NCI-H748 treated with DMSO at 0.1 percent for 48 hours (cell line): ENCODE data around the gene PHLDB2.

Source experiments
- DNase-seq: peaks from one replicate; lab custom pipeline; 2025; lab: John Stamatoyannopoulos, UW

PHLDB2 gene

DNA sequence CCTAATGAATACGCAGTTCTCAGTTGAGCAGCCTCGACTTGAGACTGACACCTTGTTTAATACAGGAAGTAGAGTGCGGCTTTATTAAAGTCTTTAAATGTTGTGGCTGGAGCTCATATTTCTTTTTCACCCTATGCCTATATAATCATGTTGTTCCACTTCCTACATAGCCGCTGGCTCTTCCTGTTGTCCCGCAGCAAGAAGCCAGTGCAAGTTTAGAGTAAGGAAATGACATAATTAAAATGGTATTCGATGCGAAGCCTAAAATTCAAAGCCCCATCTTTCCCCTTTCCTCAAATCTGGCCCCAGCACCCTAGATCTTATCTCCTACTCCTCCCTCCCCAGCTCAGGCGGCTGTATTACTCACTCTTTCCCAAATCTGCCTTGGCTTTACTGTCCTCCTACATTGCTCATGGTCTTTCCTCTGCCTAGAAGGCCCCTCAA is 7.5 kb upstream of the PHLDB2 start:
- no peak for DNase-seq

DNA sequence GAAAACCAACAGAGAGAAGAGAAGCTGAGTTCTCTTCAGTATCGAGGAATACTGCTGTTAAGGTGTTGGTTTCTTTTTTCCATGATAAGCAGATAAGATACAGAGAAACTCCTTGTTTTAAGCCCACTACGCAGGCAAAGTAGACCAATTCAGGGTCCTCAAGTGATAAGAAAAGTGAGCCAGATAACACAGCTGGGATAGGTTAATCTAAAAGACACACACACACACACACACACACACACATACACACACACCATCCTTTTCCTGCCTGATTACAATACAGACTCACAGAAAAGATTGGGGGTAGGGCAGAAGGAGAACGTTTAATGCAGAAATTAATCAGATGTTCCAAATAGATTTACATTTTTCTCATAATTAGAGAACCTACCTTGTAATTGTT is 6.5 kb upstream of the PHLDB2 start:
- no peak for DNase-seq

DNA sequence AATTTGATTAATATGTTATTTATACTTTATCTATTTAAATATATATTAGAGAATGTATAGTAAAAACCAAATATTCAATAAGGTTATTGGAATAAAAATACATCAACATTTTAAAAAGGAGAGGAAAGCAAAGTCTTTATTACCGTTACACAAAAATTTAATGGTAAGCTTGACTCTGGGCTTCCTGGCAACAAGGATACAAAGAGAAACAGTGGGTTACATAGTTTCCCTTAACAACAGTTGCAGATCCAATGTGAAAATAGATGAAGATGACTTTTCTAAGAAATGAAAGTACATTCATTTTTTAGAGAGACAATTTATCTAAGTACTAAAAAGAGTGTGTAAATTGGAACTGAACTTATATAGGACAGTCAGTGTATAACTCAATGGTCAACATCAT is 6.0 kb upstream of the PHLDB2 start:
- no peak for DNase-seq

DNA sequence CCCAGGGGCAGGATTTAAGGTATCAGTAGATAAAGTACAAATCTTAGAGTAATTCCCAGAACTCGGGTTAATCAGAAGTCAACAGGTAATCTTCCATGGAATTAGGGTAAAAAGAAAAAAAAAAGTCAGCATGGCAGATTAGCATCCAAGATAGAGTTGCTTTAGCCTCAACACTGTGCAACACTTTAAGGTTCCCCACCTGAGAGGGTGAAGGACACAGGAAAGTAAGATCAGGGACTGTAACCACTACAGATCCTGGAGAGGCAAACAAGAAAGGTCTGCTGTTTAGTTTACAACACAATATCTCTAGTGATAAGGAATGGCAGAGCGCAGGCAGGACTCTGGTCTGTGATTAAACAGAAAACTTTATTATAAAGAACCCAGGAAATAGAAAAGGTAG is 4.1 kb upstream of the PHLDB2 start:
- DNase-seq, result no peak

DNA sequence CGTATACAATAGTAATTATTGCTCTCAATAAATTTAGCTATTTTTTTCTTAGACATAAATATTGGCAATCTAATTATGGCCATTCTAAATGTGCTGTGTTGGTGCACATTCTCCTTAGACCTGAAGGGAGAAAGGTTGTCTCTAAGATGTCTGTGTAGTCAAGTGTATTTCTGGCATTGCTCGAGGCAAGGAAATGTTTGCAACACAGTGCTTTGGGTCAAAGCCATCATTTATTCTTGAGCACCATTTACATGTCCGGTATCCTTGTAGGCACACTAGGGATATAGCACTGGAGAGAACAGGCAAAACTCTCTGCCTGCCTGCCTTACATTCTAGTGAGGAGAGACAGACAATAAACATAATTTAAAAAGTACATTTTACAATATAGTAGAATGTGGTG is 2.6 kb upstream of the PHLDB2 start:
- no peak for DNase-seq

DNA sequence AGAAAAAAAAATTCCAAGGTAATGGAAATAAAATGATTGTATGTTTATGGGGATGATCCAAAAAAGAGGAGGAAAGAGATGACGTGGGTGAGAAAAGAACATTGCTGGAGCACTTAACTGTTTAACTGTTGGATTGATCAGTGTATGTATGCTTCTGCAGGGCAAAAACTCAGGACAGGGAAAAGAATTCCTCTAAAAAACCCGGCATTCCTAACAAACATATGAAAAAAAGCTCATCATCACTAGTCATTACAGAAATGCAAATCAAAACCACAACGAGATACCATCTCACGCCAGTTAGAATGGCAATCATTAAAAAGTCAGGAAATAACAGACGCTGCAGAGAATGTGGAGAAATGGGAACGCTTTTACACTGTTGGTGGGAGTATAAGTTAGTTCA is 1.6 kb upstream of the PHLDB2 start:
- DNase-seq, result no peak

DNA sequence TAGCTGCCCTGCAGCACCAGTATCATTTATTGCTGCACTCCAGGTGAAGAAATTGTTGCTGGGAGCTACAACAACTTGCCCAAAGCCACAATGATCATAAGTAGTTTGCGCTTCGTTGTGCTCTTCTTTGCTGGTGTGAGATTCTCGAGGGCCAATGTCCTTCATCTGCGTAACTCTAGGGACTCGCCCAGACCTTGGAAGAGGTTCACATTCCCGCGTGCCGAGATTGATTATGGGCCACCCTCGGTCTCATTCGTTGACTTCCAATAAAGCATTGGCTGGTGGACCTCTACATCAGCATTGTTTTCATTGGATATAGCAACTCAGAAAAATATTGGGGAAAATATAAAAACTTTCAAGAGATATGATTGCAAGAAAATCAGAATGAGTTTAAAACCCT is 423 bp upstream of the PHLDB2 start:
- DNase-seq, result no peak

DNA sequence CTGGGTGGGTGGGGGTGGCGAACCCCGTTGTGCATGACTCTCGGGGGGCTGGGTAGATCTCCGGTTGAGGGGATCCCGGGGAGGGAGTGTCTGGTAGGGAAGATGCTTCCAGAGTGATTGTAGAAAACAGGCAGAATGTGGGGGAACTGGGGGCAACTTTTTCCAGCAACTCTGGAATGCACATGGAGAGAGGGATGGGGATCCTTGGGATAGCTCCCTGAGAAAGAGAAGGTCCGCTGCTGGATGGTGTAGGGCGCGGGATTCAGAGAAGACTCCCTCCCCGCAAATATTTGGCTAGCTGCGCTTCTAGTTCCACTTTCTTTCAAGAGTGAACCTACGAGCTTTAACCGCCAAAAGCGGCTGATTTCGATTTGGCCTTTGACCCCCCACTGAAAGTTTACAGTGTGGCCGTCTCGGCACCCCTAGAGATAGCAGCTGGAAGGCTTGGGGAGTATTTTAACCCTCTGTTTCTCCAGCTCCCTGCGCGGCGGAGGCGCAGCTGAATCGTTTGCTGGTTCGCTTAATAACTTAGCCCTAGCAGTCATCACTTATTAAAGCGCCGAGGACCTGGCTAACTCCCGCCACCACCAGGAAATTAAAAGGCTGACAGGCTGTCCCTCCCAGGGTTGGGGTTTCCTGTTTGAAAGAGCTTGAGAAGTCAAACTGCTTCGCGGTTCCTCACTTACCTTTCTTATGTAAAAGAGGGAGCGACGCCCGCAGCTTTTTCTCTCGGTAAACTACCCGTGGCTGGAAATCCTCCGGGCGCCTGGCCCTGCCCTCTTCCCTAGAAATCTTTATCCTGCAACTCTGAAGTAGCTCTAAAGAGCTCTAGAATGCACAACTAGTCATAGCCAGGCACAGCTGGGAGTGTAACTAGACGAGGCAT is 1.2 kb downstream of the PHLDB2 start:
- peak; percentile 62 for DNase-seq

DNA sequence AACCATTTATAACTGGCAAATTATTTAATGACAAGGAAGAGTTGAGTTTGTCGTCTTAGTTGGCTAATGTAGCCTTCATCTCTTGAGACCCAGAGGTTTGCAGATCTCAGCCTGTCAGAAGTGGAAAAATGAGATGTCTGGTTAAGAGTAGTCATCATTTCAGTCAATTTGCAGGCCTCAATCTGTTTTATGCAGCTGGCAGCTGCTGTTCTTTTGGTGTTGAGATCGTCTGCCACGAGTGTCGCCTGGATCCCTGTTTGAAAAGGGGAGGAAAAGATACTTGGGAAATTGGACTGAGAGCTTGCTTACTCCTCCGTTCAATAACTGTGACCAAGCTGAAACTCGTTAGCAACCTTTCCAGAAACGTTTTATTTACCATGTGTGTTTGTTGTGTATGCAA is 2.3 kb downstream of the PHLDB2 start:
- no peak for DNase-seq

DNA sequence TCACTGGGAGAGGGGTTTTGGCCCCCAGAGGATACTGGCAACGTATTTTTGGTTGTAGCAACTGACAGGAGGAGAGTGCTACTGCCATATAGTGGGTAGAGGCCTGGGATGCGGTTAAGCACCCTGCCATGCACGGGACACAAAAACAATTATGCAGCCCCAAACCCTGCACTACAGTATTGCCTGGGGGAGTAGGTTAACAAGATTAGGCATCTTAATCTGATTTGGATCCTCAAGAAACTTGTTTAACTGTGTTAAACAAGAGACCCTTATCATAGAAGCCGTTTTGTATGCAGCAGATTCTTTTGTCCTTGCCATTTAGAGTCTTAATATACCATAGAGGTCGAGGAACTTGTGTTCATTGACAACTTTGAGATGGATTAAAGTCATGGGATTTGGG is 3.4 kb downstream of the PHLDB2 start:
- no peak for DNase-seq

DNA sequence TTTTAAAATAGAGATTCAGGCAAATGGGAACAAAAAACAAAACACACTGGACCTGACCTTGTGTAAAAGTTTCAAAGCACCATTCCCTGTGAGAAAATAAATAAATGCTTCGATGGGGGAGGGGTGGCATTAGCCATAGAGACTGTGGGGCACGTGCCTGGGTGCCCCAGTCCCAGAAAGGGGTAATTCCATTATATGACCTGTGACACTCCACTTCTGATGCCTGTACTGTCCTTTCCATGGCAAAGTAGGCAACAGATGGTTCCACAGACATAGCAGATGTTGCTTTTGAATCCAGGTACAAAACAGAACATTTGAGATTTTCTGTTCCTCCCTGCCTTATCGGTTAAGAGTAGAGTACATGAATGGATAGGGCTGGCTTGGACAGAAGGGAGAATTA is 3.9 kb downstream of the PHLDB2 start:
- no peak for DNase-seq

DNA sequence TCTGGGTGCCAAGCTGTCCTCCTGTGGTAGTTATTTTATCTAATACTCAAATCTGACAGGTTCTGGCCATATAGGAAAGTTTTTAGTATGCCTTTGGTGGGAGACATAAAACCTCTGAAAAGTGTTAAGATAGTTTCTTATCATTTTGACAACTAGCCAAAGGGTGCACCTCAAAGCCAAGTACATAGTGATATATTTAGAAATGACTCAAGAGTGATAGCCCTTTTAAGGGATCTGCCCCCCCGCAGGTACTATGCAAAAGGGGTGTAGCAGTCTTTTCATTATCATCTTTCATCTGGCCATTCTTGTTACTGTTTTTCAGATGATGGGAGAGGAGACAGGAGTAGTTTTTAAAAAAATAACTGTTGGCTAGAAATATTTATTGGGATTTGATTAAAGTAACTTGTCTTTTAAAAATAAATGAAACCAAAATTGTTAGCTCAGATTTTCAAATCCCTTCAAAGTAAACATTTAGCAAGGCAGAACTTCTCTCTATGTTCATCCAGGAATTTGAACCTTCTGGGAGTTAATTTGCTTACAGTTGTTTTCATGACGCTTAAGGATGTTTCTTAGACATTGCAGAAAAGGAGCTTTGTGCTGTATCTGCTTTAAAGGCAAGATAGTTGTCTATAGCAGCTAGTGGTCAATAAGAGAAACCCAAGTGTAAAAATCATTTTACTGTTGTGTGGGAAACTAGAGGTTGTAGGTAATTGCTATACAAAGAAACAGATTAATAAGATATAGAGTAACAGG is 5.1 kb downstream of the PHLDB2 start:
- no peak for DNase-seq

DNA sequence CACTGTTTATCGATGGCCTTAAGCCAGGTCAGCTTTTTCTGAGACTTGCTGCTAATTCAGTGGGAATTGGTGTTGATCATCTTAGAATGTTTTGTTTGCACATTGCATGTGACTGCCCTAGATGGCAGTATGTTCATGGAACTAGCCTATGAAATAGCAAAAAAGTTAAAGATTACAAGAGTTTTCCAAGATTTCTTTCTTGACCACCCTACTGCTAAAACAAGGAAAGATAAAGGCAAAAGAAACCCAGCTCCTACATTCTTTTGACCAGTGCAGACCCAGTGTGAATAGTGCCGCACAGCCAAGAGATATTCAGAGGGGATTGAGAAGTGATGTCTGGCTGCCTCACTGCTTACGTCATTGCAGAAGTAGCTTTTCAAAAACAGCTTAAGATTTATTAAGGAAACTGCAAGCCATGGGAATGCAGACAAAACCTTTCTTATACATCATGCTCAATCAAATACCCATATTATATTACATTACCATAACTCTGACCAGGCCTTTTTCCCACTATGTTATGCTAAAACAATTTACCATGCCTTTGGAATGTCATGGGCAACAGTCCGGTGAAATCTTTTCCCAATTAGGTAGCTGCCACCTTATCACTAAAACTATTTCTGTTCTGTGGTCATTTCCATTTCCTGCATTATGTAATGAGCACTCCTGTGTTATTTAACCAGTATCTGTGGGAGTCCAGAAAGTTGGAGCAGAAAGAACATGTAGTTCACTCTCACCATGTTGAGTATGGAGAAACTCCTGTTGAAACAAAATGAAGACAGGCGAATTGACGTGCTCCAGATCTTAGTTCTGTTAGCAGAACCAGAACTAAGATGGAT is 6.0 kb downstream of the PHLDB2 start:
- DNase-seq, result no peak

DNA sequence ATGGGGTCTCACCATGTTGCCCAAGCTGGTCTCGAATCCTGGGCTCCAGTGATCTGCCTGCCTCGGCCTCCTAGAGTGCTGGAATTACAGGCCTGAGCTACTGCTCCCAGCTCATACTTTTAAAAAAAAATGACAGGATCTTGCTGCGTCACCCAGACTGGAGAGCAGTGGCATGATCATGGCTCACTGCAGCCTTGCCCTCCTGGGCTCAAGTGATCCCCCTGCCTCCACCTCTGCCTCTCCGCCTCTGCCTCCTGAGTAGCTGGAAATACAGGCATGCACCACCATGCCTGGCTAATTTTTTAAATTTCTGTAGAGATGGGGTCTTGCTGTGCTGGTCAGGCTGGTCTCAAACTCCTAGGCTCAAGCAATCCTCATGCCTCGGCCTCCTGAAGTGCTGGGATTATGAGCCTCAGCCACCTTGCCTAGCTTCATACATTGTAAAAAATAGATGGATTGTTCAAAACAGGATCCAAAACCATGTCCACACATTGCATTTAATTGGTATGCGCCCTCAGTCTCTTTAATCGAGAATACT is 8.9 kb downstream of the PHLDB2 start:
- no peak for DNase-seq

DNA sequence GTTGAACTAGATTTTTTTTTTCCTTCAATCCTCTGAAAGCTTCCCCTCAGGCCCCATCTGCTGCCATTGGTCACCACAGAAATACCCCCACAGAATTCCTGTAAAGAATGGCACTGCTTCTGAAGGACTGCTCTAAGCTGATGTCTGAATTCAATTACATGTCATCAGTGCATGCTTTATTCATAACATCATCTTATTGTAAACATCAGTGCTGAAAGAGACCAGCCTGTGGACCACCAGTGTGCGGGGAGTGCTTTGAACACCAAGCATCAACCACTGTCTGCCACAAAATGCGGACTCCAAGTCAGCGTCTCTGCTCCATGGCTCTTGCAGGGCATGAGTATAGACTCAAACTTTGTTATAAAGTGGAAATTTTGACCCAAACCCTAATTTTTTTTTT is 11.6 kb downstream of the PHLDB2 start:
- no peak for DNase-seq

DNA sequence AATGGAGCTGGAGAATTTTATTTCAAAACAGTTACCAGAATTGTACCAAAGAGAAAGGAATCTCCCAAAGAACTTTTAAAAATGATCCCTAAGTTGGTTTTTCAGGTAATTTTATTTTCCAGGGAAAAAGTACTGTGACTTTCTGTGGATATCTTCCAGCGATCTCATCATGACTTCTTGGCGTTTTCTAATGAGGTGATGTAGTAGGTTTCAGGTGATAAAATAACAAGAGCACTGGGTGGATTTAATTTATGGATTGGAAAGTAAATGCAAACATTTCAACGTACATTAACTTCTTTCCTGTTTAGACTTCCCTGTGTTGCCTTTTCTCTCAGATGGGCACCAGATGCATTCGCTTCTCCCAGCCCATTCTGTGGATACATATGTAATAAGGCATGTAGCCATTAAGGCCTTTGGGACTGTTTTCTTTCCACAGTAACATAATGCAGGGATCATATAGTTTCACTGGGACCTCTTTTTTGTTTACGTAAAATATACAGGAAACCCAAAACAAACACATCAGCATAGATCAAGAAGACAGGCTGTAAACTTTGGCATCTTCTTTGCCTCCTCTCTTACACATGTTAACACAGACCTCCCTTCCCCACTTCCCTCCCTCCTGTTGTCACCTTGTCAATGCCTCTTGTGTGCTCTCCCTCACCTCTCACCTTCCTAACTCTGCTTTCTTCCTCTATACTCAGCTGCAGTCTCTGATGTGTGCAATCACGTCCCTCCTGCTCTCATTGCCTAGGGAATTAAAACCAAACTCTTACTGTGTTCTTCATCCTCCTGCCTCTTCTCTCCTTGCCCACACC is 13.0 kb downstream of the PHLDB2 start:
- DNase-seq, result no peak

DNA sequence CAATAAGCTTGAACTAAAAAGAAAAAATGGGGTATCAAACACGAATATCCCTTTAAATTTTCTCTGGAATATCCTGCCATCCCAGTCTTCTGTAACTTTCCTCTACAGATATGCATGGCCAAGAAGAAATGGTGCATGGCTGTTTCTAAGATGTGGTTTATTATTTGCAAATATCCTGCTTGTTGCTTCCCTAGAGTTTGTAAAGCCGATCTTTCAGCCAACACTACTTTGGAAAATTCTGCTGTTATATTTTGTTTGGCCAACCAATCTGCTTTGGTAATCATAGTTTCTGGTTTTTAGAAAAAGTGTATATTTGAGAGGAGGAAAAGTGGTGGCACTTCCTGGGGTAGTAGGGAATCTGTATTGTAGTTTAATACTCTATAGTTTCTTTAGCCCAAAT is 13.9 kb downstream of the PHLDB2 start:
- DNase-seq, result no peak

DNA sequence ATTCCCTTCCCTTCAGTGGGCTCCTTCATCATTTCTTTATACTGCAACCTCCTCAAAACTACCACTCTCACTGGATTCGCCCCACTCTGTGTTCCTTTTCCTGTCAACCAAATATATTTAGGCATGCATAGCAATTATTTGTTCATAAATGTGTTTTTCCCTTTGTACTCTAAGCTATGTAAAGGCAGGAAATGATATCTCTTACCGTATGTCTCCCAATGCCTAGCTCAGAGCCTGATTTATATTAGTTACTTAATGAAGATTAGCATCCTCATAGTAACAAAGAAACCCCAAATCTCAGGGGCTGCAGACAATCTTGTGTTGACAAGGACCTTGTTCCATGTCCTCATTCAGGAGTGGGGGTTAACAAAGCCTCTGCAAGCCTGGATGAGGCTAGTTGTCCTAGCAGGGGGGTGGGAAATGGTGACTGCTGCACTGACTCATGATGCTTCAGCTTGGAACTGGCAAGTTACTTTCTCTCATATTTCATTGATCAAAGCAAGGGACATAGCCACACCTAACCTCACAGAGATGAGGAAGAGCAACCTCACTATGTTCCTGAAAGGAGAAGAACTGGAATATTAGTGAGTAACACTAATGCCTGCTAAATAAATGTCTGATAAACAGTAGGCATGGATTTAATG is 15.2 kb downstream of the PHLDB2 start:
- no peak for DNase-seq

DNA sequence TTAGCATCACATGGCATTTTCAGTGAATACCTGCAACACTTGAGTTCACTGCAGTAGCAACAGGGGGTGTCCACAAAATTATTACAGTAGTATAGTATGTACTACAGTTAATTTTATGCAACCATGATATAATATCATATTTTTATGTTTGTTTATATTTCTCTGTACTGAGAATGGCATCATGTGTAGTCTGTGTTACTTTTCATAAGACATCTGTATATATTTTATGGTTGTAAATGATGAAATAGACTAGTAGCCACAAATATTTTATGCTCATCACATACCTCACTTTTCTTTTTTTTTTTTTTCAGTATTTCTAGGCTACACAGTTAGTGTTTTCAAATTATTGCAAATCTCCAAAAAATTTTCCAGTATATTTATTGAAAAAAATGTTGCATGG is 22.4 kb downstream of the PHLDB2 start:
- DNase-seq, result no peak

DNA sequence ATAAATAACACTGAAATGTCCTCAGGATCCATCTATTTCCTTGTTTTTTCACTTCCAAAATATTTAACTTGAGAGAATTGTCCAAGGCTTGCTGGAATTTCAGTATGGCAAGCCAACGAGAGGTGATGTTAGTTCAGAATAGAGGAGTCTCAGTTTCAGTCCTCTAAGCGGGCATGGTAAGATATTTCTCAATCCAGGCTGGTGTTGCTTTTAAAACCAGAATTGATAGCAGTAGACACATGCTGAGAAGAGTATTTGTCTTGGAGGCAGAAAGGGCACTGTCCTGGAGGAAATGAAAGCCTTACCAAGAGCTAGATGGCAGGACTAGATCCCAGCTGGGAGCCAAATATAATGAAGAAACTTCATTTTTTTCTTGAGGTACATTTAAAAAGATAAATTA is 23.1 kb downstream of the PHLDB2 start:
- DNase-seq, result no peak

DNA sequence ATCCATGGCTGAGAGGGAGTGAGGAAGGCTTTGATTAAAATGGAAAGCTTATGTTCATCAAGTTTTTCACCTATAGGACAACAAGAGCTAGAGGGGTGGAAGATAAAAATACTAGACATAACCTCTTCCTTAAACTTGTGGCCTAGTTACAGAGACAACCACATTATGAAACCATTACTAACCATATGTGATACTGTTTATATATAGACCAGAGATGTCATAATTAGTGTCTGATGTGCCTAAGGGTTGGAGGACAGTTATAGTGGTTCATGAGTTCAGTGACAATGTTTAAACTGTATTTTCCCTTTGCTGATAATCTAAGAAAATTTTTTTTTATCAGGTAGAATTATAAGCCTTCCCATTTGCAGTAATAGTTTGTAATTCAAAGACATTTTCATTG is 23.7 kb downstream of the PHLDB2 start:
- no peak for DNase-seq
